Fibroblast of skin of left quadriceps (primary cell): Measurements from ENCODE around the gene CRYGN.

Experiments used
- DNase-seq, 2 experiments: peaks; one replicate each; pipeline ENCODE4 v3.0.0-alpha.2; 2013; ENCODE audit warnings: low read depth in 2 of 2

The CRYGN gene

DNA sequence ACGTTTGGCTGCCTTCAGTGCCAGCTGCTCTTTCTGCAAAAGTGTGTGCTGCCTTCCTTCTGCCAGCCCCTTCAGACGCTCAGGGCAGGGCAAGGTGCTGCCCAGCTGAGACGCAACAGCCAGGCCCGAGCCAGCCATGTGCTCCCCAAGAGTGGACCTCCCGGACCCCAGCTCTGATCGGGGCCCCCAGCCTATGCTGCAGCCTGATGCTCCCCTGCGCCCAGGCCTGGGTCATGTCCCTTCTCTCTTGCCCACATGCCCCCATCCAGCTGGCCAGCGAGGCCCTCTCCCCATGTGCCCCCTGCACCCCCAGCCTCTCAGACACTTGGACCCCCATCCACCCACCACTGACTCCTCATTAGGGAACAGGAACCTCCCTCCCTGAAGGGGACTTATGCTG is 47.9 kb downstream of the CRYGN start:
- no peak for DNase-seq

DNA sequence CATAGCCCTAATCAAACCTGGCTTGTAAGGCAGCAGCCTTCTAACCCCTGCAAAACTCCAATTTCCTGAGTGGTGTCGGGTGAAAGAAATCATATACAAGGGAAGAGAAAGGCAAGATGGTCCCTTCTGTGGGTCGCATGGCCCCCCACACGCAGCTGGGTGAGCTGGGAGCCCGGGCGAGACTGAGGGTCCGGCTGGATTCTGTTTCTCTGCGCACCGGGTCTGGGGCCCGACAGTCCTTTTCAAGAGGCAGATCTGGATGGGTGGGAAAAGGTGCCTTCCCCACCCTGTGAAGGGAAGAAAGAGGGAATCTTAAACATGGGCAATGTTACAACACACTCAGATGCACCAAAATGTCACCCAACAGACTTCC is 48.6 kb downstream of the CRYGN start:
- no peak for DNase-seq

- no peak for DNase-seq
Measured at GRCh38 chr7:151390598-151391357, 49.2 kb downstream of the CRYGN start.

GRCh38 chr7:151389768-151390597 is 50.0 kb downstream of the CRYGN start:
- DNase-seq = no peak

- no peak for DNase-seq
Measured at GRCh38 chr7:151389096-151389767, 50.7 kb downstream of the CRYGN start.

- no peak for DNase-seq
Measured at GRCh38 chr7:151388430-151388829, 51.5 kb downstream of the CRYGN start.

DNA sequence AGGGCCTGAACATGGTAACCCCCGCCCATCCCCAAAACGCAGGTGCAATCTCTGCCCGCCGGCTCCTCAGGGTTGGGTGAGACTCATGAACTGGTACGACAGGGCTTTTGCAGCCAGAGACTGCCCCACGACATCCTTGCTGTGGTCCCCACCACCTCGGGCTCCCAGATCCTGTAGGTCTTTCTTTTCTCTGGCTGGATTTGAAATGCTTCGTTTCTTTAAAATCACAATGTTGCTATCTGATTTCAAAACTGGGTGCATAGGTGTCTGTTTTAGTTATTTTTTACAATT is 52.0 kb downstream of the CRYGN start:
- no peak for DNase-seq

GRCh38 chr7:151387161-151388006 is 52.6 kb downstream of the CRYGN start:
- DNase-seq = no peak

GRCh38 chr7:151386301-151387160 is 53.4 kb downstream of the CRYGN start:
- no peak for DNase-seq

DNA sequence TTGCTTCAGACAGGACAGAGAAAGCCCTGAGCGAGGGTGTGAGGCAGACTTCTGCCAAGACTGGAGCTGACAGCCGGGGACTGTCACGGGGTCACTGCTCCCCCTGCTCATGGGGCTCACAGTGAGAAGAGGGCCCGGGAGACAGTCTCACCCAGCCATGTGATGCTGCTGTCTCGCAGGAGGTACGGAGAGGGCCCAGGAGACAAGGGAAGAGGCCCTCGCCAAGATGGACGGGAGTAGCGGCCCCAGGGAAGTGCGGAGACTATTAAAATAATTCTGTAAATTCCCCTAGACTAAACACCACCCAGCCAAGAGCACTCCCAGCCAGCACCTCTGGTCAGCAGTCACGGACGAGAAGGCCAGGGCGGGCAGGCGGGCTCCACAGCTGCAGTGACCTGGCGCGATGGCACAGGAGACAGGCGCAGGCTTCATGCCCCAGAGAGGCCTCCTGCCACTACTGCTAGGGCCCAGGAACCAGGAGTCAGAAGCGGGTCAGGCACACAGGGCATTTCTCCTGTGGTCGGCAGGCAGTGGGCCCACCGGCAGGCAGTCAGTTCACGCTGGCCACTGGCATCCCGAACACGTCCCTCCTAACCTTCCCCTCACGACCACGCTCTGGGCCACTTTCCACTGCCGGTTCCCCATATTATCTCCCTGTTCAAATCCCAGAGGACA is 54.2 kb downstream of the CRYGN start:
- no peak for DNase-seq

- no peak for DNase-seq
Measured at GRCh38 chr7:151384776-151385625, 54.9 kb downstream of the CRYGN start.

DNA sequence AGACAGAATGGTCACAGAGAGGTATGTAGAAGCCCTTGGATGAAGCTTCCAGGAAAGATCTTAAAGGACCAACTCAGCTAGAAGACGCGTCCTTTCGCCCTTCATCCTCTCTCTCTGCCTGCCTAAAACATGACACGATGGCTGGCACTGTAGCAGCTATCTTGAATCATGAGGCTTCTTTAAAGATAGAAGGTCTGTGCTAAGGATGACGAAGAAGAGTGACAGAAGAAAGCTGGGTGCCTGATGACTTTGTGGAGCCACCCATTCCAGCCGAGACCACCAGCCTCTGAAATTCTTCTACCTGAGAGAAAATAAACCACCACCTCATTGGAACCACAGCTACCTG is 55.6 kb downstream of the CRYGN start:
- DNase-seq = no peak

DNA sequence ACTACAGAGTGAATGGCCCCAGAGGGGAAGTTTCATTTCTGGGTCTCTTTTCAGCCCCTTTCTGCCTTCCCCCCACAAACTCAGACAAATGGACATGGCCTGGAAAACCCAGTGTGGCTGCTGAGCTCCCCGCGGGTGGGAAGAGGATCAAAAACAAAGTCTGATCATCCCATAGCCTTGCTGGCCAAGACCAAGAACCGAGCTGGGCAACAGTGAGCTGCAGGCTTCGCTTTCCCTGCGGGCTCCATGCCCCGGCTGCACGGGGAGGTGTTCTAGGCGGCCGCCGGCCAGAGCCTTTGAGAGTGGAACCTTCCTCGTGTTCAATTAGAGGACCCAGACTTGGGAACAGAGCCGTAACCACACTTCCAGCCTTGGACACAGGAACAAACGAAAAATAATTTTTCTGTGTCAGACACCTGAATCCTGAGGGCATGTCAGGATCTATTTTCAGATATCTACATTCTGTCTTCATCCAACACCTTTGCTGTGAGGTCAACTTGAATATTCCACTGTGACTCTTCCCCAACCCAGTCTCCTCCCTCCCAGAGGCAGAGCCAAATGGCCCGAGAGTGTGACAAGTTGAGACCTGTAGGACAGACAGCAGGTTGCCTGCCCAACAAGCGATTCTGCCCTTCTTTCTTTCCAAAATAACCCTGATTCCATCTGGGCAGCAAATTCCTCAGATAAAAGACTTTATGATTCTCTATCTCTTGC is 56.1 kb downstream of the CRYGN start:
- no peak for DNase-seq

DNA sequence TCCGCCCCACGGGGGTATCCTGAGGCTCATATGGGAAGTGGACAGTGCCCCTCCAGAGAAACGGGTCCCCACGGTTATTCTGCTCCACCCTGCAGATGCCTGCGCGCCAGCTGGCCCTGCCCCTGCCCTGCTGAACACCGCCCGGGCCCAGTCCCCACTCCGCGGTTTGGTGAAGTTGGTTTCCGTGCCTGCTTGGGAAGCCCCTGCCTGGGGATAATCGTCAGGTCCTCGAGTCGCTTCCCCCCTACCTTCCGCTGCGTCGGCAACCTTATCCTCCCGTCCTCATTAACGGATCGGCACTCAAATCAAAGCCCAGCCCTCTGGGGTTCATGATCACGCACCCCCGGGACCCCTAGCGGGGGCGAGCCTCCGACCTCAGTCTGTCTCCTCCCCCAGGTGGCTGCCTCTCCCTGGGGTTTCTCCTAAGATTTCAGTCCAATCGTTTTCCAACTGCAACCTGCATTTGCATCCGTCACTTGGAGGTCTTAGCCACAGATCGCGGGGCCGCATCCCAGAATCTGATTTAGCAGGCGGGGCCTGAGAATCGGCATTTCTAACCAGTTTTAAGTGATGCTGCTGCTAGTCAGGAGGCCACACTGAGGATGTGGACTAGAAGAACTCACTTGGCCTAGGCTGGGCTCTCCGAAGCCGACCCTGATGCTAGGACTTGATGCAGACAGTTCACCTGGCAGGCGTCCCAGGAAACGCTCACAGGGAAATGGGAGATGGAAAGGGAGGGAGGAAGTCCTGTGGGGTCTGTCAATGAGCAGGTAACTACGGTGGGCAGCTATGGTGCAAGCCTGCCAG is 57.7 kb downstream of the CRYGN start:
- DNase-seq = no peak

- DNase-seq = no peak
Measured at GRCh38 chr7:151381348-151382078, 58.4 kb downstream of the CRYGN start.

DNA sequence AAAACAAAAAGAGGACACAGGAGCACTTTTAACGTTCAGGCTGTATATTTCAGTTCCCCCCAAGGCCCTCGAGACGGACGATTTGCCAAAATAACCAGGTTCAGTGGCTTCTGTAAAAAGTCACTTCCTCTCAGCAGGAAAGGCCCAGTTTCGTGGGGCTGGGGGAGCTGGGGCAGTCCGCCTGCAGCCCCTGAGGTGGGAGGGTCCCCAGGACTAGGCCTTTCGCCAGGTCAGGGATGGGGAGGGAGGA is 58.9 kb downstream of the CRYGN start:
- no peak for DNase-seq

DNA sequence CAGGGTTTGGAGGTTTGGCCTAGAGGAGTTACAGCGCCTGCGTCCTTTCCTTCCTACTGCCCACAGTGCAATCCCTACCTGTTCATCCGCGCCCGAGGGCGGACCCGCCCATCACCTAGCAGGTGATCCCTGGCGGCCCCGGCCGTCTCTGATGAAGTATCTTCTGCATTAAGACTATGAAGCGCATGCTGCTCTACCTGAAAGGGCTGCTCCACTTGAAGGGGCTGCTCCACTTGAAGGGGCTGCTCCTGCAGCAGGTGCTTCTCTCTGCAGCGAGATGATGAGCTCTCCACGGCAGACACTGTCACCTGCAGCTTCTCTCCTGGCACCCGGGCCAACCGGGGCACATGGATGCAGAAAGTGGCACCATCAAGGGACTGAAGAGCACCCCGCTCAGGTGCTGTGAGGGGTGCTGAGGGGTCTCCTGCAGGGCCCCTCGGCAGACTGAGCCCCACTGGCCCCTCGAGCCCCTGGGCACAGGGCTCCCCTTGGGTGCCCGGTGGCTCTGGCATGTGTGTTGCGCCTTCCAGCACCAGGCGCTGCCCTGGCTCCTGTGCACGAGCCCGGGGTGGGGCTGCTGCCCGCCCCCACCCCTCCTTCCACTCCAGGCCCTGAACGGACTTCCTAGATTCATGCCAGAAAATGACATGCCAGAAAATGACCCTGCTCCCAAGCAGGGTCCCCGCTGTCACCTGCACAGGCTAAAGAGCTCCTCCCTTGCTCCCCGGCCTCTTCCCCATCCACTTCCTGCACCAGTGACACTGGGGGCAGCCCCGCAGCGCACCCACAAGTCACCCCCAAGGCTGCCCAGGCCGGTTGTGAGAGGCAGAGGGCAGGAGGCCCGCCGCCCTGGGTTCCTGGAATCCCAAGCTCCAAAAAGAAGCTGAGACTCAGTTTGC is 59.5 kb downstream of the CRYGN start:
- DNase-seq = no peak
